LNCAP (cell line): ENCODE measurements around the gene OVOL1.

Experiments used
- CTCF ChIP-seq: fragments of 450-650 bp; IDR thresholded peaks from 2 replicates; pipeline ENCODE4 v1.5.1; 2017; ENCODE audit warnings: mild to moderate bottlenecking

The OVOL1 gene

GRCh38 chr11:65786008-65786785 lies 666 bp upstream of the OVOL1 start:
- no peak for TF ChIP-seq CTCF

GRCh38 chr11:65787649-65788622 lies 1.1 kb downstream of the OVOL1 start:
- no peak for TF ChIP-seq CTCF

GRCh38 chr11:65788821-65789220 lies 2.0 kb downstream of the OVOL1 start:
- TF ChIP-seq CTCF, result no peak

GRCh38 chr11:65789230-65790103 lies 2.6 kb downstream of the OVOL1 start:
- TF ChIP-seq CTCF, result no peak

GRCh38 chr11:65790104-65790901 lies 3.4 kb downstream of the OVOL1 start:
- TF ChIP-seq CTCF, result no peak

GRCh38 chr11:65790902-65791650 lies 4.2 kb downstream of the OVOL1 start:
- TF ChIP-seq CTCF, result no peak
